Posterior cingulate gyrus (tissue), 11 donors: ENCODE data around the gene ACCS.

Experiments
- DNase-seq, 10 donors: peaks; one replicate each; pipeline versions ENCODE4 v3.0.0 to v3.0.0-alpha.2; 2020 to 2021; ENCODE audit warnings: mixed read lengths in 3 of 10
- intact Hi-C: fragments of 100-400 bp; cut with DNase I; formaldehyde crosslinking; loops from one replicate; pipeline ENCODE4 v1.15.1; 2023

The ACCS gene

DNA sequence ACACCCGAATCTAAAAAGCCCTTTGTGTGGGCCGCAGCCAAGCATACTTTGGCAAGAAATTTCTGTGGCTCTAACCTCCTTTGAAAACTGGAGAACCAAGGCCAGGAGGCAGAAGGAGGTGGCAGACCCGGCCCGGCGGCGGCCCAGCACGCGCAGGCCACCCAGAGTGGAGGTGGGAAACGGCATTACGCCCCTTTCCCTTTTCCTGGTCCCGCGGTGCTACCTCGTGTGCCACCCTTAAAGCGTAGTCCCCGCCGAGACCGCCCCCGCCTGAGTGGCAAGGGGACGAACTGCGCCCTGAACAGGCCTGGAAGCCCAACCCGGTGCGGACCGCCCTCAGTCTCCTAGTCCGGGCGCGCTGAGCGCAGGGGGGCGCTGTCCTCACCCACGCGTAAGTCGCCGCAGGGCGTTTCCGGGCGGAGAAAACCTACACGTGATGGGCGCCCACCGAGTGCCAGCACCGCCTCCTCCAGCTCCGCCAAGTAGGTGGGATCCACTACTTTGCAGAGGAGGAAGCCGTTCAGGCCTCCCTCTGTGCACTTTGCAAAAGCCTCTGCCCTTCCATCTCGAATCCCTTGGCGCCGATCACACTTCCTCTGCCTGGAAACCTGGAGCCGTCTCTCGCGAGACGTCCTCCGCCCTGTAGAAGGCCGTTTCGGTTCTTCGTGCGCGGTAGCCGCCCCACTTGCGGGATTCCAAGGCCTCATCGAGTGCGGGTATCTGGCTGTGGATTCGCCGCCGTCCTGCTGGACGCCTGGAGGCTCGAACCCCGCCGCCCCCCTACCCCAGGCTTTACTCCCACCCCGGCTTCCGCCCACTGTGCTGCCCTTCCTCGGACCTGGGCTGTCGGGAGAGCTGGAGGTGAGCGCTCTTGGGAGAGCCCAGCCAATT, at the start of gene ACCS:
TSS of gene ACCS (plus strand) at position 430 of the 891 bp plus-strand sequence. CDS start 1,358 bp downstream, outside the sequence.
- intact Hi-C loops = no loop called here
- peak; percentile 81 to 98 (median 90) for DNase-seq

DNA sequence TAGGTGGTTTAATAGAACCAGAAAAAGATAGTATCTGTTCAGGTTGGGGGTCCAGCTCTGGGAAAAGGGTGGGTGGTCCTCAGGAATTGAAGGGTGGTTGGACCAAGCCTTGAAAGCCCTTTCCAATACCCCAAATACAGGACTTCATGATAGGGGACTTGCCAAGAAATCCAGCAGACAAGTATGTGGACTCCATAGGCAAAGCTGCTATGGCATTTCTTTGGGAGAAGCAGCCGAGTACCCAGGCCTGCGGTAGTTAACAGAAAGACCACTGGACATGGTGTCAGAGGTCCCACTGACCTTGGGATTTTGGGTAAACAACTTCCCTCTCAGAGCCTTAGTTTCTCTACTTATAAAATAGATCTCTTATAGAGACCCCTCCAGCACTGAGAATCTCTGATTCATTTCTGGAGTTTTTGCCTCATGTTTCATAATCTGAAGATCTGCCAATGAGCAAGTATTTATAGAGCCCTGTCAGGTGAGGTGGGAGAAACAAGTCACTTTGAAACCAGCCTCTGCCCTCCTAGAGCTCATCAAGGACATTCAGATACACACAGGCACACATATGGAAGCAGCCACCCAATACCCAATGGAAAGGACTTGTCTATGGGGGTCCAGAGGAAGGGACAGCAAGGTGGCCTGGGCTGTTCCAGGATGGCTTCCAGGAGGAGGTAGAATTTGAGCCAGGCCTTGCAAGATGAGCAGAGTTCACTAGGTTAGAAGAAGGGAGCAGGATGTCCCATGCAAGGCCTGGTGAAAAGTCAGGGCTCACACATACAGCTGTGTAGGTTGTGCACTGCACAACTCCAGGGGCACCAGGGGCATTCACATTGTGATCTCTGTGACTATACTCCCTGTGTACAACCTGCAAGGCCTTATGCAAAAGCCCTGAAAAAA, 49.3 kb upstream of the ACCS start:
- intact Hi-C loops = no loop called here
- DNase-seq = no peak

DNA sequence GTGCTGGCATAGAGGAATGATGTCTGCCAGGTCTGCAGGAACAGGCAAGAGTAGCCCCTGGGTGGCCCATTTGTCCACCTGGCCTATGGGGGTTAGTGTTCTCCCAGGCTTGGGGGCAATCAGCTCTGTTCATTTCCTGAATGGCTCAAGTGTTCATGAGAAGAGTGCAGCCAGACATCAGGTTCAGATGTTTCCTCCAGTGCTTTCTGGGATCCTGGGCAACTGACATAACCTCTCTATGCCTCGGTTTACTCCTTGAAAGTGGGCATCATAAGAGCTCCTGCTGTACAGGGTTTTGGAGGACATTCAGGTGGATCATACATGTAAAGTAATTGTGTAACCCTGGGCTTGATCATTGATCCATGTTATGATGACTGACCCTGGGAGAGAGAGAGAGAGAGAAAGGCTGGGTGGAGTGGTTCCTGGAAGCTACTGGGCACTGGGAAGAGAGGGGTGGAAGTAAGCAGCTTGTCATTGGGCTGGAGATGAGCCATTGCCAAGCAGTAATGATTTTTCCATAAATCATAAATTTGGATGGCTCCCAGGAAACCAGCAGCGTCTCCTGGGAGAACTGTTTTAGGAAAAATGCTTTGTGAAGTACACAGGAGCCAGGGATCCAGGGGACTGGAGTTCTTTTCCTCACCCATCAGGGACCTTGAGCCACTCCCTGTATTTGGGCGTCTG, 48.5 kb upstream of the ACCS start:
- intact Hi-C loops = no loop called here
- DNase-seq = no peak

DNA sequence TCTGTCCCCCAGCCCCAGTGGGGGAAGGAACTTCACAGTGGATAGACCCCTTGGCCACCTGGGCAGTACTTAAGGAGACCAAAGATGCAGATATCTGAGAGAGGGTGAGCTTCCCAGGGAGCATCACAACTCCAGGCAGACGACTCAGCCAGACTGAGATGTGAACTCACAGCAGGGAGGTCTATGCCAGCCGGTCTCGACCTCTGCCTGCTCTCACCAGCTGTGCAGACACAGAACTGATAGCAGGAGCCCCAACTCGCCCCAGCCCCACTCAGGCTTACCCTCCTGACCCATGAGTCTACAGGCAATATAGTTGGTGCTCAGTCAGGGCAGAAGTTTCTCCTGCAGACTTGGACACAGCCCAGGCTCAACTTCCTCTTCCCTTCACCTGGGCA, 47.9 kb upstream of the ACCS start:
- no peak for DNase-seq
- intact Hi-C loops = no loop called here

- no peak for DNase-seq
- intact Hi-C loops = no loop called here
Measured at GRCh38 chr11:44018829-44019228, 47.2 kb upstream of the ACCS start.

- DNase-seq = no peak
- intact Hi-C loops = no loop called here
Measured at GRCh38 chr11:44024977-44025376, 41.1 kb upstream of the ACCS start.

DNA sequence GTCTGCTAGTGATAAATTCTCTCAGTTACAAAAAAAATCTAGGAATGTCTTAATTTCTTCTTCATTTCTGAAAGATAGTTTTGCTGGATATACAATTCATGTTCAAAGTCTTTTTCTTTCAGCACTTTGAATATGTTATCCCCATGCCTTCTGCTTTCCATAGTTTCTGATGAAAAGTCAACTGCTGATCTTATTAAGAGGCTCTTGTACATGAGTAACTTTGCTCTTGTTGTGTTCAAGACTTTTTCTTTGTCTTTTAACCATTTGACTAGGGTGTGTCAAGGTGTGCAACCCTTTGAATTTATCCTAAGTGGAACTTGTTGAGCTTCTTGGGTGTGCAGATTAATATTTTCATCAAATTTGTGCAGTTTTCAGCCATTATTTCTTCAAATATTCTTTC, 40.3 kb upstream of the ACCS start:
- DNase-seq = no peak
- intact Hi-C loops = no loop called here

DNA sequence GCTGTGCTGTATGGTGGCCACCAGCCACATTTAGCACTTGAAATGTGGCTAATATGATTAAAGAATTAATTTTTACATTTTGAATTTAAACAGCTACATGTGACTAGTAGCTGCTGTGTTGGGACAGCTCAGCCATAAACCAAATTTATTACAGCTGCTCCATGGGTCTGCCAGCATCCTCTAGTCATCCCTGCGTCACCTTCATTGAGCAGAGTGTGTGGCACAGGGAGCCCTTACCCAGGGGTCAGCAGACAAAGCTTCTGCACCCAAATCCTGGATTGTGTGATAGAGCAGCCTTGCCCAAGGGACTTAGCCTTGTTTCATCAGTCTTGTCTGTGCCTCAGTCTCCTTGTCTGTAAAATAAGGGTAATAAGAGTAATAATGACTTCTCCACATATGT, 37.7 kb upstream of the ACCS start:
- intact Hi-C loops = no loop called here

GRCh38 chr11:44028816-44029506, 37.1 kb upstream of the ACCS start:
- no peak for DNase-seq
- intact Hi-C loops = no loop called here

More for the DNA sequence above, 37.7 kb upstream of the ACCS start:
- DNase-seq = no peak

DNA sequence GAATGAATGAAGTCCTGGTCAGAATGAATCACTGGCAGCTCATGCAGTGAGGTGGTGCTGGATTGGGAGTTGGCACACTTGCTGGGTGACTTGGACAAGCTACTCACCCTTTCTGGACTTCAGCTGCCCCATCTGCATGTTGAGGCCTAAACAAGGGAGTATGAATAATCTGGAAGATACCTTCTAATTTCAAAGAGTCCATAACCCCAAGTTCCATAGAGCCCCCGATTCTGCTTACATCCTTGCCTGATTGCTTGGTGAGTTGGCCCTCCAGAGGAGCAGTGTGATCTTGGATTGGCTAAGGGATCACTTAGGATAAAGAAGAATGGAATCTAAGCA, 36.6 kb upstream of the ACCS start:
- intact Hi-C loops = no loop called here
- no peak for DNase-seq

GRCh38 chr11:44029977-44030911, 35.8 kb upstream of the ACCS start:
- DNase-seq = no peak
- intact Hi-C loops = loop anchor here (5.0 kb wide), 1 partner anchor 88 kb away; the partner anchor contains the start of gene C11orf96

DNA sequence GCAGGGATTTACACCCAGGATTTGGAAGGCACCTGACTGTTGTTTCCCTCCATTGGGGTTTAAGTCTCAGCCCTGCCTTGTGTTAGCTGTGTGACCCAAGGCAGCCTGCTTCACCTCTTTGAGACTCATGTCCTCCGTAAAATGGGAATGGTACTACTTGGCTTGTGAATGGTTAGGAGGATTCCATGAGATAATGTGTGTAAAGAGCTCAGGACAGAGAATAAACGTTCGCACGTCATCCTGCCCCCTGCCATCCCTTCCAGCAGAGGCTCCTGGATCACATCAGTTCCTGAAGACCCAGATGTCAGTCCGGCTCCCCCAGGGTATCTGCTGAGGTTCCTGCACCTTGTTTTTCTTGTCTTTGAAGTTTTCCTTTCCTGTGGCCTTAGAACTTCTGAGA, 35.1 kb upstream of the ACCS start:
- DNase-seq = no peak
- intact Hi-C loops = loop anchor here (5.0 kb wide), 1 partner anchor 89 kb away; the partner anchor contains the start of gene C11orf96

GRCh38 chr11:44031549-44031948, 34.5 kb upstream of the ACCS start:
- intact Hi-C loops = loop anchor here (5.0 kb wide), 1 partner anchor 89 kb away; the partner anchor contains the start of gene C11orf96
- no peak for DNase-seq

GRCh38 chr11:44032299-44033085, 33.6 kb upstream of the ACCS start:
- intact Hi-C loops = loop anchor here (1.0 to 5.0 kb wide), 2 partner anchors 45 to 90 kb away; partner anchors contain the start of gene C11orf96
- DNase-seq = peak in 7 of 10 donors; percentile 23 to 91 (median 47)

- intact Hi-C loops = loop anchor here (1.0 to 5.0 kb wide), 2 partner anchors 46 to 91 kb away; partner anchors contain the start of gene C11orf96
Measured at GRCh38 chr11:44033411-44033850, 32.6 kb upstream of the ACCS start.

GRCh38 chr11:44033856-44034255, 32.2 kb upstream of the ACCS start:
- no peak for DNase-seq
- intact Hi-C loops = loop anchor here (1.0 to 5.0 kb wide), 2 partner anchors 47 to 92 kb away; partner anchors contain the start of gene C11orf96

More at GRCh38 chr11:44033411-44033850, 32.6 kb upstream of the ACCS start:
- peak in 7 of 10 donors; percentile 18 to 91 (median 40) for DNase-seq

GRCh38 chr11:44034639-44035038, 31.4 kb upstream of the ACCS start:
- intact Hi-C loops = loop anchor here (5.0 kb wide), 1 partner anchor 92 kb away; the partner anchor contains the start of gene C11orf96
- DNase-seq = no peak
